Upper lobe of right lung (tissue), 1 donor: ENCODE data around the gene CALML4. TPM values are rescaled to one million over a fixed set of nuclear protein-coding genes. Genes with fewer than 3 reads are reported as not detected.

Experiments used
- ATAC-seq: fragments of 200-7000 bp; cut with Tn5 transposase; one replicate; pipeline ENCODE4 v1.9.1; 2020; ENCODE audit warnings: mild to moderate bottlenecking, moderate library complexity
- DNase-seq: peaks from one replicate; pipeline ENCODE4 v3.0.0-alpha.2; 2020
- H3K27ac ChIP-seq: fragments of 200-600 bp; one replicate; pipeline ENCODE4 v1.8.0; 2022
- H3K27me3 ChIP-seq: fragments of 200-600 bp; one replicate; pipeline ENCODE4 v1.8.0; 2022; ENCODE audit warnings: mild to moderate bottlenecking
- H3K36me3 ChIP-seq: fragments of 200-600 bp; one replicate; pipeline ENCODE4 v1.8.0; 2022
- H3K4me1 ChIP-seq: fragments of 200-600 bp; one replicate; pipeline ENCODE4 v1.8.0; 2022
- H3K4me3 ChIP-seq: fragments of 200-600 bp; one replicate; pipeline ENCODE4 v1.8.0; 2022; ENCODE audit warnings: mild to moderate bottlenecking
- H3K9me3 ChIP-seq: fragments of 200-600 bp; one replicate; pipeline ENCODE4 v1.8.0; 2022
- intact Hi-C: fragments of 100-400 bp; cut with DNase I; formaldehyde crosslinking; loops from one replicate; pipeline ENCODE4 v1.11.0; 2022
- total RNA-seq: library from RNA; stranded (reverse); fragmentation: NEBNext Ultra II Directional; extraction: Animal tissue kit (Norgen Biotek cat#: 25700); gene quantifications from one replicate; pipeline ENCODE4 v1.2.1, GENCODE V29; 2021
- TF ChIP-seq, protein P1 (sequence below): fragments of 200-600 bp; IDR thresholded peaks from one replicate; pipeline ENCODE4 v1.8.0; 2022; ENCODE audit warnings: antibody characterized with exemption
- donor health status: DM: no; HTN: yes; CAD: no; lungs with severe emphysema.

Gene CALML4
- total RNA-seq, 1 donor from 2014 or later, result 4.5 TPM

GRCh38 chr15:68201879-68202261 is 3.3 kb downstream of the CALML4 start:
- Histone ChIP-seq H3K27ac (no peak overlapping the region), H3K27me3 (no peaks in the 10 kb centered on the region), H3K4me3 (no peak overlapping the region), H3K4me1 (peaks cover 22% of the 10 kb centered on the region), H3K36me3 (no peaks in the 10 kb centered on the region), H3K9me3 (no peaks in the 10 kb centered on the region)
- TF ChIP-seq, protein P1, sequence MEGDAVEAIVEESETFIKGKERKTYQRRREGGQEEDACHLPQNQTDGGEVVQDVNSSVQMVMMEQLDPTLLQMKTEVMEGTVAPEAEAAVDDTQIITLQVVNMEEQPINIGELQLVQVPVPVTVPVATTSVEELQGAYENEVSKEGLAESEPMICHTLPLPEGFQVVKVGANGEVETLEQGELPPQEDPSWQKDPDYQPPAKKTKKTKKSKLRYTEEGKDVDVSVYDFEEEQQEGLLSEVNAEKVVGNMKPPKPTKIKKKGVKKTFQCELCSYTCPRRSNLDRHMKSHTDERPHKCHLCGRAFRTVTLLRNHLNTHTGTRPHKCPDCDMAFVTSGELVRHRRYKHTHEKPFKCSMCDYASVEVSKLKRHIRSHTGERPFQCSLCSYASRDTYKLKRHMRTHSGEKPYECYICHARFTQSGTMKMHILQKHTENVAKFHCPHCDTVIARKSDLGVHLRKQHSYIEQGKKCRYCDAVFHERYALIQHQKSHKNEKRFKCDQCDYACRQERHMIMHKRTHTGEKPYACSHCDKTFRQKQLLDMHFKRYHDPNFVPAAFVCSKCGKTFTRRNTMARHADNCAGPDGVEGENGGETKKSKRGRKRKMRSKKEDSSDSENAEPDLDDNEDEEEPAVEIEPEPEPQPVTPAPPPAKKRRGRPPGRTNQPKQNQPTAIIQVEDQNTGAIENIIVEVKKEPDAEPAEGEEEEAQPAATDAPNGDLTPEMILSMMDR, result no peak
- DNase-seq (no peak), ATAC-seq (no peak)
- intact Hi-C loops, result no loop called here

DNA sequence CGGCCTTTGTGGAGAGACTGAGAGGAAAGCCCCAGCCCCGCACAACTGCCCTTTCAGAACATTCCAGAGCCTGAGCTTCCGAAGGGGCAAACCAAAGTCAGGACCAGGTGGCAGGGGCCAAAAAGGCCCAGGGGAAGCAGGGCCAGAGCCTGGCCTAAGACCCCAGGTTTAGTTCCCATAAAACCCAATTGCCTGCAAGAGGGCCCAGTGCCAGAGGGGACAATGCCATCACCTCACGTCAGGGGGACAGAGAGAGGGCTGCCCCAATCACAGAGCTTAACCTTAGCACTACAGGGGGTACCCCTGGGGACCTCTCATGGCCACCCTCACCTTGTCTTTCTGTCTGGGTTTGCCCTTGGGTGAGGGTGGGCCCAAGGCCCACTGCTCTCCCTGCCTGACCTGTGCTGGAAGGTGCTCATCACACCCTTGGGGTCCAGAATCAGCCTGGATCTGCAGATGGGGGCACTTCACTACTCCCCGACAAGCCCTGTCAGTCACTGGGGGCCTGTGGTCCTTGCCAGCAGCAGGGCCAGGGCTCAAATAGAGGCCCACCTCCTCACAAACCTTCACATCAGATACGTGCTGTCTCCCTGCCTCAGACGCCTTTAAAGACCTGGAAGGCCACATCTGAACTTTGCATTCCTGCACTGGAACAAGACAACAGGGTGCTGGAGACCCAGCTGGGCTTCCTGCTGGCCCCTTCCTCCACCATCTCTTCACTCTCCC is 3.8 kb downstream of the CALML4 start:
- TF ChIP-seq, protein P1, result no peak
- H3K9me3 ChIP-seq, result no peaks in the 10 kb centered on the region
- no peaks in the 10 kb centered on the region for H3K36me3 ChIP-seq
- ATAC-seq (no peak), DNase-seq (no peak)
- intact Hi-C loops, result no loop called here
- no peaks in the 10 kb centered on the region for H3K27me3 ChIP-seq
- peaks cover 21% of the 10 kb centered on the region for H3K4me1 ChIP-seq
- H3K27ac ChIP-seq, result no peak overlapping the region
- no peak overlapping the region for H3K4me3 ChIP-seq

DNA sequence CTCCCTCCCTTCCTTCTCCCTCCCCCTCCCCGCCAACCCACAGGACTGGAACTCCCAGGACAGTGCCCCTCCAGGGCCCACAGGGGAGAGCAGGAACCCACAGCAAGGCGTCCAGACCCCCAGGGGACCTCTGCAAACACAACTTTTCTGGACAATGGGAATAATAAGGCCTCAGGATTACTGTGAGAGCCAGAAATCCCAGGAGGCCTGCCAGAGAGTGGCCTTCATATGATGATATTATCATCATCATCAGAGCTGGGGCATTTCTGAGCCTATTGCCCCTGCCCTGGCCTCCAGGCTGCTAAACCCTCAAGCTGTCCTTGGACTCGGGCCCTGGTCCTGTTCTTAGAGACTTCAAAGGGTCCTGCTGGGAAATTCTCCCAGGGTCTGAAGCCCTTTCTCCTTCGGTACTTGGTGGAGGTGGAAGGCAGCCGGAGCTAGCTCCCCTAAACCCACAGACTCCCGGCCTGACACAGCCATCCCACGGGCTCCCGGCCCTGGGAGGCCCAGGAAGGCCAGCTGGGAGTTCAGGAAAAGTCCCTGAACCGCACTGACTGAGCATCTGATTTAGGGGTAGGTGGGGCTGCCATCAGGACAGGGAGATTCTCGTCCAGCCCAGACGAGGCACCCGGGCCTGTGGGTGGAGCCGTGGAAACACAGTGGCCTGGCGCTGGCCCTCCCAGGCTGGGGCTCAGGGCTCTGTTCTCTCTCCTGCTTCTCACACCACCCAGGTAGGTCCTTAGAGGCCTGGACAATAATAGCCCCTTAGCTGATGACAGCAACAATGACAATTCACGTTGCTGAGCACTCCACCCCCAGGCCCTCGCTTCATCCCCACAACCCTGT is 4.9 kb downstream of the CALML4 start:
- DNase-seq (no peak), ATAC-seq (no peak)
- H3K27me3 ChIP-seq, result no peaks in the 10 kb centered on the region
- no peaks in the 10 kb centered on the region for H3K36me3 ChIP-seq
- no peak overlapping the region for H3K27ac ChIP-seq
- intact Hi-C loops, result no loop called here
- no peaks in the 10 kb centered on the region for H3K9me3 ChIP-seq
- no peak overlapping the region for H3K4me3 ChIP-seq
- TF ChIP-seq, protein P1, result no peak
- H3K4me1 ChIP-seq, result peaks cover 11% of the 10 kb centered on the region

DNA sequence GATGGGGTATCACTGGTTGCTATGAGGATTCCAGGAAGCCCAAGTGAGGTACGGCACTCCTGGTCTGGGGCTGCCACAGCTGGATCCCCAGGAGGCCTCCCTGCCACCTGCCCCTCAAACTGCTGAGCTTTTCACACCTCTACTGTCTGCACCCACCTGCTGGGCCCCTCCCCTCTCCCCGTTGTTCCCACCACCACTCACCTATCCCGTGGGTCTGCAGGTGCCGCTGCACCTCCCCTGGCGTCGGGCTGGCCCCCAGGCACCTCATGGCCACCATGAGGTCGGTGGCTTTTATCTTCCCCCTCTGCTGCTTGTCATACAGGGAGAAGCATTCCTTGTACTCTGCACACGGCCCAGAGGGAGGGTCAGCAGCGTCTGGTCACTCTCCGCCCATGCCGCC is 5.8 kb downstream of the CALML4 start:
- Histone ChIP-seq H3K36me3 (no peaks in the 10 kb centered on the region), H3K9me3 (no peaks in the 10 kb centered on the region), H3K27ac (no peak overlapping the region), H3K4me1 (peaks cover 2% of the 10 kb centered on the region), H3K27me3 (no peaks in the 10 kb centered on the region), H3K4me3 (no peak overlapping the region)
- TF ChIP-seq, protein P1, result no peak
- DNase-seq (no peak), ATAC-seq (no peak)
- intact Hi-C loops, result no loop called here

DNA sequence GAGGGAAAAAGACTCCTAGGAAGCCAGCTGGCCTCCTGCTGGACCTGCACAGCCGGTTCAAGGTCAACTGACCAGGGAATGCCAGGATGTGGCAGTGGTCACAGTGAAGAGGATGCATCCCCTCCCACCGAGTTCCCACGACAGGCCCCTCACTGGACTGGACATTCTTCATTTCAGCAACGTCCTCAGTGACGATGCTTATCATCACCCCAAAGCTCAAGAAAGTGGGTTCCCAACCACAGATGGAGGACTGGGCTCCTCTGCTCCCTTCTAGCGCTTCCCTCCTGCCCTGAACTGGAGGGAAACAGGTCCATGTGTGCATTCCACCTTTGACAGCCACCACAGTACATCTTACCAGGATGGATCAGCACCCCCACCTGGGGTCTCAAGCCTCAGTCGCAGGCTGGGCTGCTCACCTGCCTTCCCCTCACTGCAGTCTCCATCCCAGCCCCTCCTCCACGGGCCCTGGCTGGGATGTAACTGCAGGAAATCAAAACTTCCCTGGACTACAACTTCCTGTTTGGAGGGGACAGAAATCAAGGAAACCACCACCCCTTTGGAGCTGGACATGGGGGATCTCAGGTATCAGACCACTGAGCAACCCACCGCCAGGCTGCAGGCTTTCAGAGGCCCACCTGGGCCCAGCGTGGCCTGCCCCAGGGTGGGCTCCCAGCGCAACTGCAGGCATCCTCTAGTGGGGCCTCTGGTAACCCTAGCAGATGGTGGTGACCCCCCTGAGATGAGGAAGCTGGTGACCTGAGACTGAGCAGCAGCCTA is 7.3 kb downstream of the CALML4 start:
- intact Hi-C loops, result no loop called here
- no peaks in the 10 kb centered on the region for H3K9me3 ChIP-seq
- no peak overlapping the region for H3K4me3 ChIP-seq
- DNase-seq (no peak), ATAC-seq (no peak)
- peaks cover 12% of the 10 kb centered on the region for H3K36me3 ChIP-seq
- H3K4me1 ChIP-seq, result no peaks in the 10 kb centered on the region
- TF ChIP-seq, protein P1, result no peak
- H3K27me3 ChIP-seq, result no peaks in the 10 kb centered on the region
- no peak overlapping the region for H3K27ac ChIP-seq
